OCI-LY1 (cell line): Measurements from ENCODE around the gene PRPF6.

ENCODE experiments used
- CTCF ChIP-seq: fragments of 200-600 bp; sonication (generic), shearing (Covaris generic); IDR thresholded peaks from 2 replicates; pipeline ENCODE4 v1.5.1; 2017; ENCODE audit warnings: mild to moderate bottlenecking, antibody characterized with exemption, low read length, moderate library complexity, mixed read lengths
- EZH2 ChIP-seq: fragments of 200-600 bp; sonication (generic), shearing (Covaris generic); IDR thresholded peaks from 2 replicates; pipeline ENCODE4 v1.8.0; 2017; ENCODE audit warnings: borderline replicate concordance, mixed run types, mild to moderate bottlenecking, antibody characterized with exemption, low read length, moderate library complexity, mixed read lengths

- TF ChIP-seq EZH2 (no peak), CTCF (no peak)
Measured at GRCh38 chr20:64006490-64006889, 25.6 kb downstream of the PRPF6 start.
